ENCODE results near the gene ANXA5.

ANXA5 gene

GRCh38 chr4:121740796-121741409 is 44.1 kb upstream of the ANXA5 start:
- no peaks in the 10 kb centered on the region for H3K79me2 ChIP-seq (ENCODE audit: insufficient read depth, low read length)
- no peaks in the 10 kb centered on the region for H3K4me1 ChIP-seq (ENCODE audit: insufficient read depth, low read length)
- H3K9ac ChIP-seq (ENCODE audit: low read depth, low read length), result no peak overlapping the region
- H3K4me3 ChIP-seq (ENCODE audit: low read depth in 1 of 2, low read length in 2 of 2), result no peak overlapping the region
- no peak overlapping the region for H3K4me2 ChIP-seq (ENCODE audit: insufficient read depth, low read length)
- H3K27me3 ChIP-seq (ENCODE audit: insufficient read depth, low read length, poor library complexity), result no peaks in the 10 kb centered on the region
- TF ChIP-seq EZH2 (IDR thresholded peaks at IDR 0.05; ENCODE audit: borderline replicate concordance, low read depth, low read length, severe bottlenecking) (no peak), CTCF (IDR thresholded peaks at IDR 0.05; ENCODE audit: borderline replicate concordance, extremely low read depth, low read length, poor library complexity, severe bottlenecking) (no peak)
- no peaks in the 10 kb centered on the region for H3K36me3 ChIP-seq (ENCODE audit: insufficient read depth, low read length)
- no peaks in the 10 kb centered on the region for H4K20me1 ChIP-seq (ENCODE audit: insufficient read depth, low read length)
- no peaks in the 10 kb centered on the region for H3K9me3 ChIP-seq (ENCODE audit: insufficient read depth, low read length, severe bottlenecking)
- no peak overlapping the region for H3K27ac ChIP-seq (ENCODE audit: low read length)
- H2AFZ ChIP-seq (ENCODE audit: low read depth, low read length), result no peak overlapping the region
- no peak for DNase-seq
- no peak for ATAC-seq (ENCODE audit: insufficient read depth, low read depth)

GRCh38 chr4:121739575-121739974 is 42.8 kb upstream of the ANXA5 start:
- no peak overlapping the region for H2AFZ ChIP-seq (ENCODE audit: low read depth, low read length)

GRCh38 chr4:121738780-121739535 is 42.2 kb upstream of the ANXA5 start:
- Histone ChIP-seq H3K4me3 (ENCODE audit: low read depth in 1 of 2, low read length in 2 of 2) (no peak overlapping the region), H3K9ac (ENCODE audit: low read depth, low read length) (no peak overlapping the region), H3K27ac (ENCODE audit: low read length) (no peak overlapping the region), H3K36me3 (ENCODE audit: insufficient read depth, low read length) (no peaks in the 10 kb centered on the region), H3K9me3 (ENCODE audit: insufficient read depth, low read length, severe bottlenecking) (no peaks in the 10 kb centered on the region), H2AFZ (ENCODE audit: low read depth, low read length) (no peak overlapping the region), H3K4me2 (ENCODE audit: insufficient read depth, low read length) (no peak overlapping the region), H3K79me2 (ENCODE audit: insufficient read depth, low read length) (no peaks in the 10 kb centered on the region), H3K4me1 (ENCODE audit: insufficient read depth, low read length) (no peaks in the 10 kb centered on the region), H4K20me1 (ENCODE audit: insufficient read depth, low read length) (no peaks in the 10 kb centered on the region), H3K27me3 (ENCODE audit: insufficient read depth, low read length, poor library complexity) (no peaks in the 10 kb centered on the region)
- DNase-seq (no peak), ATAC-seq (ENCODE audit: insufficient read depth, low read depth) (no peak)
- no peak for TF ChIP-seq CTCF (IDR thresholded peaks at IDR 0.05; ENCODE audit: borderline replicate concordance, extremely low read depth, low read length, poor library complexity, severe bottlenecking)
- TF ChIP-seq EZH2 (IDR thresholded peaks at IDR 0.05; ENCODE audit: borderline replicate concordance, low read depth, low read length, severe bottlenecking), result no peak

More at GRCh38 chr4:121739575-121739974, 42.8 kb upstream of the ANXA5 start:
- no peak overlapping the region for H3K27ac ChIP-seq (ENCODE audit: low read length)
- H3K36me3 ChIP-seq (ENCODE audit: insufficient read depth, low read length), result no peaks in the 10 kb centered on the region
- H3K79me2 ChIP-seq (ENCODE audit: insufficient read depth, low read length), result no peaks in the 10 kb centered on the region
- no peak overlapping the region for H3K4me2 ChIP-seq (ENCODE audit: insufficient read depth, low read length)
- no peak overlapping the region for H3K9ac ChIP-seq (ENCODE audit: low read depth, low read length)
- H3K4me3 ChIP-seq (ENCODE audit: low read depth in 1 of 2, low read length in 2 of 2), result no peak overlapping the region
- TF ChIP-seq EZH2 (IDR thresholded peaks at IDR 0.05; ENCODE audit: borderline replicate concordance, low read depth, low read length, severe bottlenecking), result no peak
- no peak for TF ChIP-seq CTCF (IDR thresholded peaks at IDR 0.05; ENCODE audit: borderline replicate concordance, extremely low read depth, low read length, poor library complexity, severe bottlenecking)
- H3K27me3 ChIP-seq (ENCODE audit: insufficient read depth, low read length, poor library complexity), result no peaks in the 10 kb centered on the region
- no peak for ATAC-seq (ENCODE audit: insufficient read depth, low read depth)
- H4K20me1 ChIP-seq (ENCODE audit: insufficient read depth, low read length), result no peaks in the 10 kb centered on the region
- no peak for DNase-seq
- no peaks in the 10 kb centered on the region for H3K4me1 ChIP-seq (ENCODE audit: insufficient read depth, low read length)
- no peaks in the 10 kb centered on the region for H3K9me3 ChIP-seq (ENCODE audit: insufficient read depth, low read length, severe bottlenecking)
